VCaP (cell line): ENCODE results near the gene IGF1R.

ENCODE experiments used
- H3K27ac ChIP-seq: fragments of 450-650 bp; 2 replicates; pipeline ENCODE4 v1.5.1; 2017
- CTCF ChIP-seq: fragments of 450-650 bp; conservative IDR thresholded peaks from 2 replicates; pipeline ENCODE4 v1.5.1; 2017; ENCODE audit warnings: mild to moderate bottlenecking, moderate library complexity

IGF1R gene

GRCh38 chr15:98906712-98907083, 258.4 kb downstream of the IGF1R start:
- H3K27ac ChIP-seq, result peak overlapping the region; percentile 54
- no peak for TF ChIP-seq CTCF

GRCh38 chr15:98907927-98908471, 259.7 kb downstream of the IGF1R start:
- no peak for TF ChIP-seq CTCF

GRCh38 chr15:98909968-98910885, 261.9 kb downstream of the IGF1R start:
- H3K27ac ChIP-seq, result peak overlapping the region; percentile 38
- no peak for TF ChIP-seq CTCF

More at GRCh38 chr15:98907927-98908471, 259.7 kb downstream of the IGF1R start:
- peak overlapping the region; percentile 54 for H3K27ac ChIP-seq

GRCh38 chr15:98914626-98915025, 266.3 kb downstream of the IGF1R start:
- no peak for TF ChIP-seq CTCF
- H3K27ac ChIP-seq, result peak overlapping the region; percentile 82

- TF ChIP-seq CTCF, result no peak
- H3K27ac ChIP-seq, result peak overlapping the region; percentile 82
Observed at GRCh38 chr15:98916826-98917225, 268.5 kb downstream of the IGF1R start.

GRCh38 chr15:98917417-98917816, 269.1 kb downstream of the IGF1R start:
- peak overlapping the region; percentile 82; the same call in 1 of the 2 replicates for H3K27ac ChIP-seq
- TF ChIP-seq CTCF, result no peak

GRCh38 chr15:98920091-98920880, 271.9 kb downstream of the IGF1R start:
- no peak for TF ChIP-seq CTCF
- H3K27ac ChIP-seq, result no peak overlapping the region; the same call in 1 of the 2 replicates
